ENCODE measurements around the gene DYNC1LI2.

Gene DYNC1LI2

GRCh38 chr16:66678337-66678736, 73.1 kb downstream of the DYNC1LI2 start:
- no peak overlapping the region for H3K4me2 ChIP-seq (ENCODE audit: low read length)
- no peaks in the 10 kb centered on the region for H4K20me1 ChIP-seq (ENCODE audit: control insufficient read depth, insufficient read depth, low read depth, low read length)
- no peaks in the 10 kb centered on the region for H3K79me2 ChIP-seq (ENCODE audit: control insufficient read depth, low read length)
- no peak overlapping the region for H3K27ac ChIP-seq (ENCODE audit: low read depth, low read length)
- H3K27me3 ChIP-seq (ENCODE audit: control insufficient read depth, low read length): no peaks in the 10 kb centered on the region
- H3K9me2 ChIP-seq (replicated peaks; ENCODE audit: control insufficient read depth, low read length): no peaks in the 10 kb centered on the region
- TF ChIP-seq, protein P1, sequence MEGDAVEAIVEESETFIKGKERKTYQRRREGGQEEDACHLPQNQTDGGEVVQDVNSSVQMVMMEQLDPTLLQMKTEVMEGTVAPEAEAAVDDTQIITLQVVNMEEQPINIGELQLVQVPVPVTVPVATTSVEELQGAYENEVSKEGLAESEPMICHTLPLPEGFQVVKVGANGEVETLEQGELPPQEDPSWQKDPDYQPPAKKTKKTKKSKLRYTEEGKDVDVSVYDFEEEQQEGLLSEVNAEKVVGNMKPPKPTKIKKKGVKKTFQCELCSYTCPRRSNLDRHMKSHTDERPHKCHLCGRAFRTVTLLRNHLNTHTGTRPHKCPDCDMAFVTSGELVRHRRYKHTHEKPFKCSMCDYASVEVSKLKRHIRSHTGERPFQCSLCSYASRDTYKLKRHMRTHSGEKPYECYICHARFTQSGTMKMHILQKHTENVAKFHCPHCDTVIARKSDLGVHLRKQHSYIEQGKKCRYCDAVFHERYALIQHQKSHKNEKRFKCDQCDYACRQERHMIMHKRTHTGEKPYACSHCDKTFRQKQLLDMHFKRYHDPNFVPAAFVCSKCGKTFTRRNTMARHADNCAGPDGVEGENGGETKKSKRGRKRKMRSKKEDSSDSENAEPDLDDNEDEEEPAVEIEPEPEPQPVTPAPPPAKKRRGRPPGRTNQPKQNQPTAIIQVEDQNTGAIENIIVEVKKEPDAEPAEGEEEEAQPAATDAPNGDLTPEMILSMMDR (IDR thresholded peaks at IDR 0.05; ENCODE audit: low read depth, low read length, poor library complexity, severe bottlenecking): no peak
- no peak for TF ChIP-seq EZH2phosphoT487 (IDR thresholded peaks at IDR 0.05; ENCODE audit: borderline replicate concordance, low read length)
- no peak overlapping the region for H3K4me3 ChIP-seq (ENCODE audit: low read length)
- H3K9me3 ChIP-seq (ENCODE audit: control insufficient read depth, insufficient read depth, low read length): no peaks in the 10 kb centered on the region
- no peaks in the 10 kb centered on the region for H3F3A ChIP-seq (ENCODE audit: control insufficient read depth, insufficient read depth)
- no peaks in the 10 kb centered on the region for H3K36me3 ChIP-seq (ENCODE audit: control insufficient read depth, low read length)
- H3K4me1 ChIP-seq (ENCODE audit: control insufficient read depth, low read length): peaks cover 6% of the 10 kb centered on the region

DNA sequence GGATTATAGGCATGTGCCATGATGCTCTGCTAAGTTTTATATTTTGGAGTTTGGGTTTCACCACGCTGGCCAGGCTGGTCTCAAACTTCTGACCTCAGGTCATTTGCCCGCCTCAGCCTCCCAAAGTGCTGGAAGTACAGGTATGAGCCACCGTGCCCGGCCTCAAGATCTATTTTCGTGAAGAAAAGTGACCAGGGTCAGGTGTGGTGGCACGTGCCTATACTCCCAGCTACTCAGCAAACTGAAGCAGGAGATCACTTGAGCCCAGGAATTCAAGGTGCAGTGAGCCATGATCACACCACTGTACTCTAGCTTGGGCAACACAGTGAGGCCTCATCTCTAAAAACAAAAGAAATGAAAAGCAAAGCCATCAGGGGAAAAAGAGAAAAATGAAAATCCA, 73.6 kb downstream of the DYNC1LI2 start:
- Histone ChIP-seq H4K20me1 (ENCODE audit: control insufficient read depth, insufficient read depth, low read depth, low read length) (no peaks in the 10 kb centered on the region), H3F3A (ENCODE audit: control insufficient read depth, insufficient read depth) (no peaks in the 10 kb centered on the region), H3K36me3 (ENCODE audit: control insufficient read depth, low read length) (no peaks in the 10 kb centered on the region), H3K9me3 (ENCODE audit: control insufficient read depth, insufficient read depth, low read length) (no peaks in the 10 kb centered on the region), H3K27ac (ENCODE audit: low read depth, low read length) (no peak overlapping the region), H3K4me2 (ENCODE audit: low read length) (no peak overlapping the region), H3K4me1 (ENCODE audit: control insufficient read depth, low read length) (peaks cover 6% of the 10 kb centered on the region), H3K79me2 (ENCODE audit: control insufficient read depth, low read length) (no peaks in the 10 kb centered on the region), H3K9me2 (replicated peaks; ENCODE audit: control insufficient read depth, low read length) (no peaks in the 10 kb centered on the region), H3K4me3 (ENCODE audit: low read length) (no peak overlapping the region), H3K27me3 (ENCODE audit: control insufficient read depth, low read length) (no peaks in the 10 kb centered on the region)
- TF ChIP-seq EZH2phosphoT487 (IDR thresholded peaks at IDR 0.05; ENCODE audit: borderline replicate concordance, low read length): no peak
- TF ChIP-seq, protein P1 (IDR thresholded peaks at IDR 0.05; ENCODE audit: low read depth, low read length, poor library complexity, severe bottlenecking): no peak

- Histone ChIP-seq H3K4me3 (ENCODE audit: low read length) (no peak overlapping the region), H3K9me2 (replicated peaks; ENCODE audit: control insufficient read depth, low read length) (no peaks in the 10 kb centered on the region), H3K4me2 (ENCODE audit: low read length) (no peak overlapping the region), H3K36me3 (ENCODE audit: control insufficient read depth, low read length) (no peaks in the 10 kb centered on the region), H3K9me3 (ENCODE audit: control insufficient read depth, insufficient read depth, low read length) (no peaks in the 10 kb centered on the region), H3F3A (ENCODE audit: control insufficient read depth, insufficient read depth) (no peaks in the 10 kb centered on the region), H3K4me1 (ENCODE audit: control insufficient read depth, low read length) (peaks cover 6% of the 10 kb centered on the region), H3K27me3 (ENCODE audit: control insufficient read depth, low read length) (no peaks in the 10 kb centered on the region), H3K27ac (ENCODE audit: low read depth, low read length) (no peak overlapping the region), H3K79me2 (ENCODE audit: control insufficient read depth, low read length) (no peaks in the 10 kb centered on the region), H4K20me1 (ENCODE audit: control insufficient read depth, insufficient read depth, low read depth, low read length) (no peaks in the 10 kb centered on the region)
- no peak for TF ChIP-seq EZH2phosphoT487 (IDR thresholded peaks at IDR 0.05; ENCODE audit: borderline replicate concordance, low read length)
- TF ChIP-seq, protein P1 (IDR thresholded peaks at IDR 0.05; ENCODE audit: low read depth, low read length, poor library complexity, severe bottlenecking): no peak
Observed at GRCh38 chr16:66677179-66677578, 74.2 kb downstream of the DYNC1LI2 start.

GRCh38 chr16:66676599-66676998, 74.8 kb downstream of the DYNC1LI2 start:
- H3K27me3 ChIP-seq (ENCODE audit: control insufficient read depth, low read length): no peaks in the 10 kb centered on the region
- H3K9me2 ChIP-seq (replicated peaks; ENCODE audit: control insufficient read depth, low read length): no peaks in the 10 kb centered on the region
- H3K4me1 ChIP-seq (ENCODE audit: control insufficient read depth, low read length): peaks cover 6% of the 10 kb centered on the region
- H3K4me2 ChIP-seq (ENCODE audit: low read length): no peak overlapping the region
- H4K20me1 ChIP-seq (ENCODE audit: control insufficient read depth, insufficient read depth, low read depth, low read length): no peaks in the 10 kb centered on the region
- no peak overlapping the region for H3K4me3 ChIP-seq (ENCODE audit: low read length)
- H3K79me2 ChIP-seq (ENCODE audit: control insufficient read depth, low read length): no peaks in the 10 kb centered on the region
- no peaks in the 10 kb centered on the region for H3K36me3 ChIP-seq (ENCODE audit: control insufficient read depth, low read length)
- H3K27ac ChIP-seq (ENCODE audit: low read depth, low read length): no peak overlapping the region
- TF ChIP-seq EZH2phosphoT487 (IDR thresholded peaks at IDR 0.05; ENCODE audit: borderline replicate concordance, low read length): no peak
- TF ChIP-seq, protein P1 (IDR thresholded peaks at IDR 0.05; ENCODE audit: low read depth, low read length, poor library complexity, severe bottlenecking): no peak
- no peaks in the 10 kb centered on the region for H3K9me3 ChIP-seq (ENCODE audit: control insufficient read depth, insufficient read depth, low read length)
- H3F3A ChIP-seq (ENCODE audit: control insufficient read depth, insufficient read depth): no peaks in the 10 kb centered on the region
